ENCODE data around the gene GFY. TPM values are rescaled to one million over a fixed set of nuclear protein-coding genes. Genes with fewer than 3 reads are reported as not detected.

Gene GFY
- total and polyA plus RNA-seq, 9 of the 15 experiments (the other 6 are each of a cell fraction or from before 2014, with no cell fraction given): 0.06 to 0.40 (median 0.19) TPM; not detected in 3

DNA sequence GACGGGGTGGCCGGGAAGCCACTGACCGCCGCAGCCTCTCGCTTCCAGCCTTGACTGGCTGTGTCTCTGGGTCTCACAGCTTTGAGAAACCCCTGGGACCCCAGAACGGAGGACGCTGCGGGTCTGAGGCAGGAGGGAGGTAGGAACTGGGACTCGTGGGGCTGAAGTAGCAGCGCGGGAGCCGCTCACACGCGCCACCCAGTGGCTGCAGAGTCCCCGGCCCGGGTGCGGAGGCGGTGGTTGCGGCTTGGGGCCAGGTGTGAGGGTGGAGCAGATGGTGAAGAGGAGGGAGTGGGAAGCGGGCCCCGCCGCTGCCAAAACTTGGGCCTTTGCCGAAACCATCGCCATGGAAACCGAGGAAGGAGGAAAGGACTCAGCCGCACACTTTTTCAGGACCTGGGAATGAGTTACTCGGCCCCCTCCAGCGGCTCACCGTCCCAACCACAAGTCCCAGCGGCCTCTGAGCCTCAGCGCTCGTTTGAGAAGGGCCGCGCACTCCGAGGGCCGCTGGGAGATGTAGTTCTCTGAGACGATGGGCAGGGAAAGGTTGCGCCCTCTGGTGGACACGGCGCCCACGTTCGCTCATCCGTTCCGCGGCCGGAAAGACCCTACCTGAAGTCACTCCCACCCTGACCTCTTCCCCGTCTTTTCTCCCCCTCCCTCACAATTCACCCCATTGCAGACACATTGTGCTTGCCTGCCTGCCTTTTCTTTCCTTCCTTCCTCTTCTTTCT lies 18.3 kb downstream of the GFY start (continued):
- TF ChIP-seq CBX3 (IDR thresholded peaks at IDR 0.05; ENCODE audit: borderline replicate concordance in 1 of 2, low read length in 2 of 2) (peak in 1 of 2 experiments; percentile 3; a peak in 1 of 3 replicates), FOXA1 (IDR thresholded peaks at IDR 0.05; ENCODE audit: borderline replicate concordance) (no peak), NCOR1 (IDR thresholded peaks at IDR 0.05) (no peak), GABPB1 (CRISPR knock-in tag; IDR thresholded peaks at IDR 0.05) (peak; percentile 78), PHB2 (IDR thresholded peaks at IDR 0.05; ENCODE audit: low read depth) (no peak), ZNF24 (IDR thresholded peaks at IDR 0.05) (no peak), ZNF274 (IDR thresholded peaks at IDR 0.05; ENCODE audit: borderline replicate concordance, low read depth, low read length) (no peak), ZBED1 (IDR thresholded peaks at IDR 0.05) (no peak), KLF13 (tag; IDR thresholded peaks at IDR 0.05; ENCODE audit: borderline replicate concordance, low read depth) (peak; percentile 51; the same call in 1 of the 2 replicates), KDM4B (IDR thresholded peaks at IDR 0.05; ENCODE audit: borderline replicate concordance in 2 of 2, low read depth in 1 of 2) (peak in 1 of 2 experiments; percentile 61; a peak in 1 of 4 replicates), SPI1 (IDR thresholded peaks at IDR 0.05; ENCODE audit: borderline replicate concordance, low read depth, low read length) (peak; percentile 25; the same call in 1 of the 2 replicates), BACH1 (tag; IDR thresholded peaks at IDR 0.05) (no peak; the same call in 1 of the 2 replicates), RBM14 (IDR thresholded peaks at IDR 0.05; ENCODE audit: borderline replicate concordance, insufficient read depth, low read depth, low read length) (0 out of 2 replicates have a peak, but pooled peaks have one; percentile 65), DMBX1 (CRISPR knock-in tag; IDR thresholded peaks at IDR 0.05; ENCODE audit: borderline replicate concordance) (peak; percentile 60; the same call in 1 of the 2 replicates), POLR2A (conservative IDR thresholded peaks at IDR 0.05) (peak; percentile 58; the same call in 1 of the 2 replicates), BDP1 (IDR thresholded peaks at IDR 0.05; ENCODE audit: insufficient read depth, insufficient read length) (no peak), SMARCE1 (IDR thresholded peaks at IDR 0.05) (peak; percentile 18; the same call in 1 of the 2 replicates), ZNF583 (CRISPR knock-in tag; IDR thresholded peaks at IDR 0.05) (no peak), THRAP3 (IDR thresholded peaks at IDR 0.05; ENCODE audit: borderline replicate concordance) (no peak), ASH1L (IDR thresholded peaks at IDR 0.05; ENCODE audit: borderline replicate concordance, low read depth, partially characterized antibody) (no peak), FOXA3 (CRISPR knock-in tag; conservative IDR thresholded peaks at IDR 0.05 in 1 of 2, IDR thresholded peaks at IDR 0.05 in 1 of 2) (no peak), TRIM24 (IDR thresholded peaks at IDR 0.05) (no peak)
- TF ChIP-seq, protein P1, sequence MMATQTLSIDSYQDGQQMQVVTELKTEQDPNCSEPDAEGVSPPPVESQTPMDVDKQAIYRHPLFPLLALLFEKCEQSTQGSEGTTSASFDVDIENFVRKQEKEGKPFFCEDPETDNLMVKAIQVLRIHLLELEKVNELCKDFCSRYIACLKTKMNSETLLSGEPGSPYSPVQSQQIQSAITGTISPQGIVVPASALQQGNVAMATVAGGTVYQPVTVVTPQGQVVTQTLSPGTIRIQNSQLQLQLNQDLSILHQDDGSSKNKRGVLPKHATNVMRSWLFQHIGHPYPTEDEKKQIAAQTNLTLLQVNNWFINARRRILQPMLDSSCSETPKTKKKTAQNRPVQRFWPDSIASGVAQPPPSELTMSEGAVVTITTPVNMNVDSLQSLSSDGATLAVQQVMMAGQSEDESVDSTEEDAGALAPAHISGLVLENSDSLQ (IDR thresholded peaks at IDR 0.05): no peak
- TF ChIP-seq, protein P2, sequence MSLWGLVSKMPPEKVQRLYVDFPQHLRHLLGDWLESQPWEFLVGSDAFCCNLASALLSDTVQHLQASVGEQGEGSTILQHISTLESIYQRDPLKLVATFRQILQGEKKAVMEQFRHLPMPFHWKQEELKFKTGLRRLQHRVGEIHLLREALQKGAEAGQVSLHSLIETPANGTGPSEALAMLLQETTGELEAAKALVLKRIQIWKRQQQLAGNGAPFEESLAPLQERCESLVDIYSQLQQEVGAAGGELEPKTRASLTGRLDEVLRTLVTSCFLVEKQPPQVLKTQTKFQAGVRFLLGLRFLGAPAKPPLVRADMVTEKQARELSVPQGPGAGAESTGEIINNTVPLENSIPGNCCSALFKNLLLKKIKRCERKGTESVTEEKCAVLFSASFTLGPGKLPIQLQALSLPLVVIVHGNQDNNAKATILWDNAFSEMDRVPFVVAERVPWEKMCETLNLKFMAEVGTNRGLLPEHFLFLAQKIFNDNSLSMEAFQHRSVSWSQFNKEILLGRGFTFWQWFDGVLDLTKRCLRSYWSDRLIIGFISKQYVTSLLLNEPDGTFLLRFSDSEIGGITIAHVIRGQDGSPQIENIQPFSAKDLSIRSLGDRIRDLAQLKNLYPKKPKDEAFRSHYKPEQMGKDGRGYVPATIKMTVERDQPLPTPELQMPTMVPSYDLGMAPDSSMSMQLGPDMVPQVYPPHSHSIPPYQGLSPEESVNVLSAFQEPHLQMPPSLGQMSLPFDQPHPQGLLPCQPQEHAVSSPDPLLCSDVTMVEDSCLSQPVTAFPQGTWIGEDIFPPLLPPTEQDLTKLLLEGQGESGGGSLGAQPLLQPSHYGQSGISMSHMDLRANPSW (CRISPR knock-in tag; IDR thresholded peaks at IDR 0.05): no peak
- TF ChIP-seq, protein P3, sequence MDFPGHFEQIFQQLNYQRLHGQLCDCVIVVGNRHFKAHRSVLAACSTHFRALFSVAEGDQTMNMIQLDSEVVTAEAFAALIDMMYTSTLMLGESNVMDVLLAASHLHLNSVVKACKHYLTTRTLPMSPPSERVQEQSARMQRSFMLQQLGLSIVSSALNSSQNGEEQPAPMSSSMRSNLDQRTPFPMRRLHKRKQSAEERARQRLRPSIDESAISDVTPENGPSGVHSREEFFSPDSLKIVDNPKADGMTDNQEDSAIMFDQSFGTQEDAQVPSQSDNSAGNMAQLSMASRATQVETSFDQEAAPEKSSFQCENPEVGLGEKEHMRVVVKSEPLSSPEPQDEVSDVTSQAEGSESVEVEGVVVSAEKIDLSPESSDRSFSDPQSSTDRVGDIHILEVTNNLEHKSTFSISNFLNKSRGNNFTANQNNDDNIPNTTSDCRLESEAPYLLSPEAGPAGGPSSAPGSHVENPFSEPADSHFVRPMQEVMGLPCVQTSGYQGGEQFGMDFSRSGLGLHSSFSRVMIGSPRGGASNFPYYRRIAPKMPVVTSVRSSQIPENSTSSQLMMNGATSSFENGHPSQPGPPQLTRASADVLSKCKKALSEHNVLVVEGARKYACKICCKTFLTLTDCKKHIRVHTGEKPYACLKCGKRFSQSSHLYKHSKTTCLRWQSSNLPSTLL (IDR thresholded peaks at IDR 0.05): no peak
